ENCODE results near the gene RGMB.
A peak's percentile ranks its signal among the peaks of the same experiment; 100 is the strongest.

The RGMB gene

DNA sequence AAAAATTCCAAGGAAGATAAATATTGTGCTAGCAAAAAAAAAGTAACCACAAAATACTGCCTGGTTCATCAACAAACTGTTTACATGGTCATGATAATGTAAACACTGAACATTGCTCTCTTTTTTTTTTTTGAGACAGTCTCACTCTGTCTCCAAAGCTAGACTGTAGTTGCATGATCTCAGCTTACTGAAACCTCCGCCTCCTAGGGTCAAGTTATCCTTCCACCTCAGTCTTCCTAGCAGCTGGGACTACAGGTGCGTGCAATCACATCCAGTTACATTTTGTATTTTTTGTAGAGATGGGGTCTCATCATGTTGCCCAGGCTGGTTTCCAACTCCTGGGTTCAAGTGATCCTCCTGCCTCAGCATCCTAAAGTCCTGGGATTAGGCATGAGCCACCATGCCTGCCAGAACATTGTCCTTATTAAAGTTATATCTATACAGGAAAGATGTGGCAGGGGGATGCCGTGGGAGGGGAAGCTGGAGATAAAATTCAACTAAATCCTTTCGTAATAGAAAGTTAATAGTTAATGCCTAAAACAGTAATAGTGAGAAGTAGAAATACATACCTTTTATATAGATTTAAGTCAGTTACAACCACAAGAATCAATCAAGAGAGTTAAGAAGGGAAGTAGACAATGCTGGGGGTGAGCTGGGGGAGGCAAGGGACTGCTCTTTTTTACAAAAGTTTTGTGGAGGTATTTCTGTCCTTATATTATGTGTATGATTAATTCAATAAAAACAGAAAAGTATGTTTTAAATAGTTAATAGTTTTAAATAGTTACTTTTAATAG, 52.3 kb downstream of the RGMB start:
- no peak for TF ChIP-seq CTCF (IDR thresholded peaks at IDR 0.05; ENCODE audit: control insufficient read depth, extremely low read depth, insufficient read depth)
- DNase-seq (ENCODE audit: low read depth), result no peak
- H3K4me3 ChIP-seq (ENCODE audit: low read depth, low read length), result no peak overlapping the region

- no peak overlapping the region for H3K4me3 ChIP-seq (ENCODE audit: low read depth, low read length)
- peak; percentile 65 for TF ChIP-seq CTCF (IDR thresholded peaks at IDR 0.05; ENCODE audit: control insufficient read depth, extremely low read depth, insufficient read depth)
- no peak for DNase-seq (ENCODE audit: low read depth)
Observed at GRCh38 chr5:98827161-98827560, 53.7 kb downstream of the RGMB start.

DNA sequence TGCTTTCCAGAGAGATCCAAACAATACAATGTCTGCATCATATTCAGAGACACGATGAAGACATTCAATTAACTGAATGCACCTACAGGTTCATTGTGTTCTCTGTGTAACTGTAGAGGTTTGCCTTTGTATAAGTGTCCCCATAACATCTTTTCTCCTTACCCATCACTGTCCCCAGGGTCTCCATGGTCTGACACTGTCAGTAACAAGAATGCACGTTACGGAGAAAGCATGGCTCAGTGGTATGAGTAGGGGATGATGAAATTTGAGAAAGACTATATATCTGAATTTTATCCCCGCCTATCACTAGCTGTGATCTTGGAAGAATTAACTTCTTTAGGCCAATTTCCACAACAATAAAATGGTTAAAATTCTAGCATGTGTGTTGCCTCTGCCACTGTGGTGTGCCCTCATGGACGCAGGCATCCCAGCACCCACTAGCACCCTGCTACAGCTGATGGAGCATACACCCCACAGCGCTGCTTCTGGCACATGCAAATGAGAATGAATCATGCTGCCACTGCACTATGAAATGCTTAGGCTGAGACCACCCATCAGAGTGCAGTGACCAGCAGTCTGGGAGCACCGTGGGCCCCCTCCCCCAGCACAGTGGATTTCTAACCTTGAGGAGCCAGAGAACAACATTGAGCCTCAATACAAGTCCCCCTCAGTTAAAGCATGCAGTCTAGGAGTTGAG, 54.3 kb downstream of the RGMB start:
- no peak for TF ChIP-seq CTCF (IDR thresholded peaks at IDR 0.05; ENCODE audit: control insufficient read depth, extremely low read depth, insufficient read depth)
- DNase-seq (ENCODE audit: low read depth), result no peak
- H3K4me3 ChIP-seq (ENCODE audit: low read depth, low read length), result no peak overlapping the region

- H3K4me3 ChIP-seq (ENCODE audit: low read depth, low read length), result no peak overlapping the region
Observed at GRCh38 chr5:98836175-98836574, 62.7 kb downstream of the RGMB start.

DNA sequence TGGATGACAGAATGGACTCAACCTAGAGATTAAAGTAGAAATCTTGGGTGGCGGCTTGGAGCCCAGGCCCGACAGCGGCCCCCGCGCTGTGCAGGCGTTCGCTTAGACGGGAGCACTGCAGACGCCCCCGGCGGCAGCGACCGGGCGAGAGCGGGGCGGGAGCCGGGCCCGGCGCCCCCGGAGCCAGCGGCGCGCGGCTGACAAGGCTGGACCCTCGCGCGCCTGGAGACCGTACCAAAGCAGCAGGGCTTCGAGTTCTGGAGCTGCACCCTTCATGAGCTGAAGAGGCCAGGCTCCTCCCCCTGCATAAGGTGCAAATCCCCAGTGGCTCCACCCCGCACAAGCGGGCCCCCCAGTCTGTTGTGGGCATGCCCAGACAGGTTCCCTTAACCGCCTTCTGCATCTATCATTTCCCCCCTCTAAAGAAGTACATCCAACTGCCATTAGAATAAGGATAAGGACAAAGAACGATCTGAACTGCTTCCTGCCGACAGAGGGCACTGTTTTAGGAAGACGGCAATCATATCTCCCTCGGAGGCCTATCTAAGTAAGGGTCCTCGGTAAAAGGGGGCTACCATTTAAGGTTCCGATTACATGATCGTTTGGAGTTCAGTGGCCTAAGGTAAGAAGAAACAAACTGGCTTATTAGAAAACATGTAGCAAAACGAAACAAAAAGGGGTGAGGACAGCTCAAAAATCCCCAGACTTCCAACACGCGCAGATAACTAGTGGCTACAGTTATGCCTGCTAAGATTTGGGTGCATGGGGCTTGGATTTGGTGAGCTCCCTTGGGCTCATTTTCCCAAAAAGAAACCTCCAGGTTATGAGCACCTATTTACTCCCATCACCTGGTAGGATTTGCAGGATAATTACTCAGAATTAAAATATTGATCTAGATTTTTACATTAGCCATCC, 66.3 kb downstream of the RGMB start:
- no peak for DNase-seq (ENCODE audit: low read depth)
- no peak overlapping the region for H3K4me3 ChIP-seq (ENCODE audit: low read depth, low read length)
- TF ChIP-seq CTCF (IDR thresholded peaks at IDR 0.05; ENCODE audit: control insufficient read depth, extremely low read depth, insufficient read depth), result peak; percentile 32

More at GRCh38 chr5:98836175-98836574, 62.7 kb downstream of the RGMB start:
- DNase-seq (ENCODE audit: low read depth), result peak; percentile 18
- no peak for TF ChIP-seq CTCF (IDR thresholded peaks at IDR 0.05; ENCODE audit: control insufficient read depth, extremely low read depth, insufficient read depth)

DNA sequence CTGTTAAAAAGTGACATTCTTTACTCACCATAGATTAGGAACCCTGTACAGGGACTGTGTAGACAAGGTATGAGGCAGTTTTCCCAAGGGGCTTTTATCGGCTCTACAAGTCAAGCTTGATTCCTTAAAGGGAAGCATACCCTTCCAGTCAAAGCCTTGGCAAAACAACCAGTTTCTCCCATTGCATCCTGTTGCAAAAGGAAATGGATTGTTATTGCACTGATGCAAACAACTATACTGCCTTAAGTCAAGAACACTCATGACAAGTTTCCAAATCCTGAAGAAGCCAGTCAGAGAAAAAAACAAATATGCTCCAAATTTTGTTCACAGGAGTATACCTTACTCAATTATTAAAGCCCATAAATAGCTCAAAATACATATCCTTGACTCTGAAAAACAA, 67.5 kb downstream of the RGMB start:
- no peak overlapping the region for H3K4me3 ChIP-seq (ENCODE audit: low read depth, low read length)
- no peak for TF ChIP-seq CTCF (IDR thresholded peaks at IDR 0.05; ENCODE audit: control insufficient read depth, extremely low read depth, insufficient read depth)
- no peak for DNase-seq (ENCODE audit: low read depth)
